OCI-LY1 (cell line): Measurements from ENCODE around the gene GTPBP1.

Experiments
- H2AFZ ChIP-seq: fragments of 200-600 bp; sonication (generic), shearing (Covaris generic); 2 replicates; pipeline ENCODE4 v1.6.0; 2014; ENCODE audit warnings: antibody characterized with exemption, mild to moderate bottlenecking, low read length
- H3F3A ChIP-seq: fragments of 200-600 bp; sonication (generic), shearing (Covaris generic); 2 replicates; pipeline ENCODE4 v1.6.0; 2014; ENCODE audit warnings: mild to moderate bottlenecking, antibody characterized with exemption, low read length, moderate library complexity; ENCODE audit not compliant: insufficient read depth
- H3K27ac ChIP-seq: fragments of 200-600 bp; sonication (generic); 2 replicates; pipeline ENCODE4 v1.5.1; 2014; ENCODE audit warnings: low read length, mixed run types, mild to moderate bottlenecking, low read depth; ENCODE audit not compliant: poor library complexity, severe bottlenecking
- H3K27me3 ChIP-seq: fragments of 200-600 bp; sonication (generic); 2 replicates; pipeline ENCODE4 v1.6.0; 2014; ENCODE audit warnings: antibody characterized with exemption, mild to moderate bottlenecking, low read length, moderate library complexity; ENCODE audit not compliant: insufficient read depth
- H3K36me3 ChIP-seq: fragments of 200-600 bp; sonication (generic); 2 replicates; pipeline ENCODE4 v1.6.1; 2014; ENCODE audit warnings: mild to moderate bottlenecking, antibody characterized with exemption, low read length, moderate library complexity, mixed read lengths; ENCODE audit not compliant: insufficient read depth
- H3K4me1 ChIP-seq: fragments of 200-600 bp; sonication (generic); 2 replicates; pipeline ENCODE4 v1.5.1; 2014; ENCODE audit warnings: mild to moderate bottlenecking, low read length, moderate library complexity; ENCODE audit not compliant: insufficient read depth, severe bottlenecking
- H3K4me2 ChIP-seq: fragments of 200-600 bp; sonication (generic), shearing (Covaris generic); 2 replicates; pipeline ENCODE4 v1.6.1; 2014; ENCODE audit warnings: low read length
- H3K4me3 ChIP-seq: fragments of 200-600 bp; sonication (generic); 2 replicates; pipeline ENCODE4 v1.5.1; 2014; ENCODE audit warnings: low read length, low read depth, mild to moderate bottlenecking, mixed read lengths; ENCODE audit not compliant: poor library complexity, severe bottlenecking
- H3K79me2 ChIP-seq: fragments of 200-600 bp; shearing (Covaris generic); 2 replicates; pipeline ENCODE4 v1.6.1; 2016; ENCODE audit warnings: mixed run types, low read length, mixed read lengths; ENCODE audit not compliant: insufficient read depth
- H3K9ac ChIP-seq: fragments of 200-600 bp; sonication (generic), shearing (Covaris generic); 2 replicates; pipeline ENCODE4 v1.6.1; 2014; ENCODE audit warnings: mild to moderate bottlenecking, low read length, mixed read lengths
- H3K9me2 ChIP-seq: fragments of 200-600 bp; sonication (generic), shearing (Covaris generic); 2 replicates; pipeline ENCODE4 v1.6.1; 2014; ENCODE audit warnings: low read depth, mild to moderate bottlenecking, low read length, mixed read lengths
- H3K9me3 ChIP-seq: fragments of 200-600 bp; shearing (Covaris generic); 2 replicates; pipeline ENCODE4 v1.6.1; 2014; ENCODE audit warnings: low read length, mixed read lengths
- H4K20me1 ChIP-seq: fragments of 200-600 bp; sonication (generic), shearing (Covaris generic); 2 replicates; pipeline ENCODE4 v1.6.0; 2016; ENCODE audit warnings: mild to moderate bottlenecking, low read length; ENCODE audit not compliant: insufficient read depth
- EZH2 ChIP-seq: fragments of 200-600 bp; sonication (generic), shearing (Covaris generic); IDR thresholded peaks from 2 replicates; pipeline ENCODE4 v1.8.0; 2017; ENCODE audit warnings: borderline replicate concordance, mixed run types, mild to moderate bottlenecking, antibody characterized with exemption, low read length, moderate library complexity, mixed read lengths
- TF ChIP-seq, protein P1 (sequence below): fragments of 200-600 bp; sonication (generic), shearing (Covaris generic); IDR thresholded peaks from 2 replicates; pipeline ENCODE4 v1.5.1; 2017; ENCODE audit warnings: mild to moderate bottlenecking, antibody characterized with exemption, low read length, moderate library complexity, mixed read lengths

Gene GTPBP1

DNA sequence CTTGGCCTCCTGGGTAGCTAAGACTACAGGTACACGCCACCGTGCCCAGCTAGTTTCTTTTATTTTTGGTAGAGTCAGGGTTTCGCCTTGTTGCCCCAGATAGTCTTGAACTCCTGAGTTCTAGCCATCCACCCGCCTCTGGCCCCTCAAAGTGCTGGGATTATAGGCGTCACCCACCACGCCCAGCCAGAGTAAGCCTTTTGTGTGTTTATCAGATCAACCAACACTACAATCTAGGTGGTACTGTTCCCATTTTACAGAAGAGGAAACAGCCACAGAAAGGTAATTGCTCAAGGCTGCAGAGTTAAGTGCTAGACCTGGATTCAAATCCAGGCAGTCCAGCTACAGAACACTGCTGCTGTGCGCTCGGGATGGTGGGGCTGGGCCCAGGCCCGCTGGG lies 20.8 kb upstream of the GTPBP1 start:
- no peak overlapping the region for H3K4me3 ChIP-seq
- H3K79me2 ChIP-seq = peaks cover 8% of the 10 kb centered on the region
- H3K4me1 ChIP-seq = peaks cover 13% of the 10 kb centered on the region
- no peaks in the 10 kb centered on the region for H4K20me1 ChIP-seq
- peaks cover 65% of the 10 kb centered on the region for H3K36me3 ChIP-seq
- H3K9ac ChIP-seq = no peak overlapping the region
- TF ChIP-seq, protein P1, sequence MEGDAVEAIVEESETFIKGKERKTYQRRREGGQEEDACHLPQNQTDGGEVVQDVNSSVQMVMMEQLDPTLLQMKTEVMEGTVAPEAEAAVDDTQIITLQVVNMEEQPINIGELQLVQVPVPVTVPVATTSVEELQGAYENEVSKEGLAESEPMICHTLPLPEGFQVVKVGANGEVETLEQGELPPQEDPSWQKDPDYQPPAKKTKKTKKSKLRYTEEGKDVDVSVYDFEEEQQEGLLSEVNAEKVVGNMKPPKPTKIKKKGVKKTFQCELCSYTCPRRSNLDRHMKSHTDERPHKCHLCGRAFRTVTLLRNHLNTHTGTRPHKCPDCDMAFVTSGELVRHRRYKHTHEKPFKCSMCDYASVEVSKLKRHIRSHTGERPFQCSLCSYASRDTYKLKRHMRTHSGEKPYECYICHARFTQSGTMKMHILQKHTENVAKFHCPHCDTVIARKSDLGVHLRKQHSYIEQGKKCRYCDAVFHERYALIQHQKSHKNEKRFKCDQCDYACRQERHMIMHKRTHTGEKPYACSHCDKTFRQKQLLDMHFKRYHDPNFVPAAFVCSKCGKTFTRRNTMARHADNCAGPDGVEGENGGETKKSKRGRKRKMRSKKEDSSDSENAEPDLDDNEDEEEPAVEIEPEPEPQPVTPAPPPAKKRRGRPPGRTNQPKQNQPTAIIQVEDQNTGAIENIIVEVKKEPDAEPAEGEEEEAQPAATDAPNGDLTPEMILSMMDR = no peak
- no peak for TF ChIP-seq EZH2
- no peaks in the 10 kb centered on the region for H3K27me3 ChIP-seq
- H3K27ac ChIP-seq = no peak overlapping the region
- H3K9me3 ChIP-seq = no peaks in the 10 kb centered on the region
- no peak overlapping the region for H3K4me2 ChIP-seq
- H2AFZ ChIP-seq = no peak overlapping the region
- H3K9me2 ChIP-seq = no peaks in the 10 kb centered on the region
- H3F3A ChIP-seq = no peaks in the 10 kb centered on the region

DNA sequence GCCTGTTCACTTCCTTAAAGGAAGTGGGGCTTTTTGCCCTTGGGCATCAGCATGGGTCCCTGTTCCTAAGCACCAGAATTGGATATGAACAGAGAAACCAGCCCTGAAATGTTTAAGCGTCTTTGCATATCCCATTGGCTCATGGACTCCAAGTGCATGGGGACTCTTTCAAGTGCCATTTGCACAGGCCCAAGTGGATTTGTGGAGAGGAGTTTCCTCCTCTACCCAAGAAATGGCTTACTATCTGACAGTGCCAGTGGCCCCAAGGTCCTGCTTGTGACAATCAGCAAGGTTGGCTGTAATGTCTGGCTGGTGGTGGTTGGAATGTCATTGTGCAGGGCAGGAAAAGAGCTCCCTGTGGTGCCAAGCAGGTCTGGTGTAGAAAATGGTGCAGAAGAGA lies 20.0 kb upstream of the GTPBP1 start:
- Histone ChIP-seq H3K9ac (no peak overlapping the region), H3K4me1 (peaks cover 13% of the 10 kb centered on the region), H2AFZ (no peak overlapping the region), H3K27me3 (no peaks in the 10 kb centered on the region), H3K4me2 (no peak overlapping the region), H3K36me3 (peaks cover 67% of the 10 kb centered on the region), H3K4me3 (no peak overlapping the region), H3K79me2 (peaks cover 8% of the 10 kb centered on the region), H3K9me2 (no peaks in the 10 kb centered on the region), H3K27ac (no peak overlapping the region), H3K9me3 (no peaks in the 10 kb centered on the region), H3F3A (no peaks in the 10 kb centered on the region), H4K20me1 (no peaks in the 10 kb centered on the region)
- TF ChIP-seq, protein P1 = no peak
- no peak for TF ChIP-seq EZH2

DNA sequence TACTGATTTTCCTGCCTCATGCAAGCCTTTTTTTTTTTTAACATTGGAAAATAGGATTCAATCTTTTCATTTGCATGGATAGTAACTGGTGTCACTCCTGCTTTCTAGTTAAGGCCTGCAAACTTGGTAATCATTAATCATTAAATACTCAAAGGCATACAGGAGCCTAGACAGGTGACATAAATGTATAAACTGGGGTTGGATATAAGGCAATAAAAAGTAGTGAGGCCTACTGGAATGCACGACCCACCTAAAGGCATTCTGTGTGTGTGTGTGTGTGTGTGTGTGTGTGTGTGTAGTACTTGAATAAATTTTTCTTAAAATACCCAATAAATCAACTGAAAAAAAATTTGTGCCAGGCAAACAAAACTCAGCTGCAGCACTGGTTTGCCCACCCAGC lies 16.1 kb upstream of the GTPBP1 start:
- Histone ChIP-seq H3K27ac (no peak overlapping the region), H3F3A (no peaks in the 10 kb centered on the region), H3K79me2 (no peaks in the 10 kb centered on the region), H3K4me1 (peaks cover 4% of the 10 kb centered on the region), H2AFZ (no peak overlapping the region), H3K4me2 (no peak overlapping the region), H3K9ac (no peak overlapping the region), H3K9me3 (no peaks in the 10 kb centered on the region), H3K36me3 (peaks cover 72% of the 10 kb centered on the region), H3K9me2 (no peaks in the 10 kb centered on the region), H3K27me3 (no peaks in the 10 kb centered on the region), H4K20me1 (no peaks in the 10 kb centered on the region), H3K4me3 (no peak overlapping the region)
- no peak for TF ChIP-seq EZH2

DNA sequence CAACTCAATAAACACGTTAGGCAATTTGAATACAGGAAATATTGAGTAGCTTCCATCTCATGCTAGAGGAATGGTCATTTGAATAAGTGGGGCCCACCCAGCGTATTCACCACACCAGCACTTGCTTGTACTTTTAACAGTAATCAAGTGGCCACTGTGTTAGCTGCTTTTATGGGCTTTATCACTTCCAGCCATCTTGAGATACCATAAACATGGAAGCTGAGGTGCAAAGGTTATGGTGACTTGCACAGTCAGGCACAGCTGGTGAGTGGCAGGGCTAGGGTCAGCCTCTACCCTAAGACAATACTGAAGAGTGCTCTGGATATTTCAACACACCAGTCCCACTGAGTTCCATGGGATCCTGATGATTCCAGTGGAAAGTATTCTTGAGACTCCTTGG lies 11.7 kb upstream of the GTPBP1 start:
- 0 out of 2 replicates have a peak, but pooled peaks cover 3% of the 10 kb centered on the region for H3F3A ChIP-seq
- H3K36me3 ChIP-seq = peaks cover 41% of the 10 kb centered on the region; the same call in 1 of the 2 replicates

More for the DNA sequence above, 11.7 kb upstream of the GTPBP1 start:
- Histone ChIP-seq H3K79me2 (0 out of 2 replicates have a peak, but pooled peaks cover 4% of the 10 kb centered on the region), H3K9ac (no peak overlapping the region), H3K4me2 (no peak overlapping the region), H3K9me3 (no peaks in the 10 kb centered on the region), H3K27ac (no peak overlapping the region), H2AFZ (no peak overlapping the region), H3K4me1 (peaks cover 30% of the 10 kb centered on the region), H3K27me3 (no peaks in the 10 kb centered on the region), H3K4me3 (no peak overlapping the region), H3K9me2 (no peaks in the 10 kb centered on the region), H4K20me1 (no peaks in the 10 kb centered on the region)
- no peak for TF ChIP-seq EZH2
- TF ChIP-seq, protein P1 = no peak
